Measurements from ENCODE around the gene RBM7.

Gene RBM7

DNA sequence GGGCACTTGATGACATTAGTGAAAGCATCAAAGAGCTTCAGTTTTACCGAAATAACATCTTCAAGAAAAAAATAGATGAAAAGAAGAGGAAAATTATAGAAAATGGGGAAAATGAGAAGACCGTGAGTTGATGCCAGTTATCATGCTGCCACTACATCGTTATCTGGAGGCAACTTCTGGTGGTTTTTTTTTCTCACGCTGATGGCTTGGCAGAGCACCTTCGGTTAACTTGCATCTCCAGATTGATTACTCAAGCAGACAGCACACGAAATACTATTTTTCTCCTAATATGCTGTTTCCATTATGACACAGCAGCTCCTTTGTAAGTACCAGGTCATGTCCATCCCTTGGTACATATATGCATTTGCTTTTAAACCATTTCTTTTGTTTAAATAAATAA lies 49.4 kb downstream of the RBM7 start:
- no peak for DNase-seq

DNA sequence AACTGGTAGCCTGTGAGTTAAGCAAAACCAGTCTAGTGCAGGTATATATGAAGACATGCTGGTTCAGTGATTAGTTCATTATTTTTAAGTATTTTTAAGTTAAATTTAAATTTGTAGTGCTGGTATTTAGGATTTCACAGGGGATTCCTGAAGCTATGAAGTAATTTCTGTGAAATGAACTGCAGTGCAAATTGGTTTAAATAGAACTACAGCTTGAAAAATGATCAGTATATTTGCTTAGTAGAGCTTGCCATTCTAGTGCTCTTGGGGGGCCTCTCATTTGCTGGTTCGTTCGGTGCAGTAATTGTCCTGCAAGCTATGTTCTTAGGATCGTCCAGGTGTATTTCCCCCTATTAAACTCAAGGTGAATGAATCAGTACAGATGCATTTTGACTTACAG lies 51.9 kb downstream of the RBM7 start:
- DNase-seq = no peak
